NCI-H2171 (cell line): ENCODE data around the gene HUS1B.
"Not testable (repeated sequence)": the region's sequence is repeated elsewhere in the genome, so short reads cannot be mapped to it uniquely, and the experiment has no call there.

ENCODE experiments used
- DNase-seq: peaks from one replicate; lab custom pipeline; 2025; lab: John Stamatoyannopoulos, UW

The HUS1B gene

DNA sequence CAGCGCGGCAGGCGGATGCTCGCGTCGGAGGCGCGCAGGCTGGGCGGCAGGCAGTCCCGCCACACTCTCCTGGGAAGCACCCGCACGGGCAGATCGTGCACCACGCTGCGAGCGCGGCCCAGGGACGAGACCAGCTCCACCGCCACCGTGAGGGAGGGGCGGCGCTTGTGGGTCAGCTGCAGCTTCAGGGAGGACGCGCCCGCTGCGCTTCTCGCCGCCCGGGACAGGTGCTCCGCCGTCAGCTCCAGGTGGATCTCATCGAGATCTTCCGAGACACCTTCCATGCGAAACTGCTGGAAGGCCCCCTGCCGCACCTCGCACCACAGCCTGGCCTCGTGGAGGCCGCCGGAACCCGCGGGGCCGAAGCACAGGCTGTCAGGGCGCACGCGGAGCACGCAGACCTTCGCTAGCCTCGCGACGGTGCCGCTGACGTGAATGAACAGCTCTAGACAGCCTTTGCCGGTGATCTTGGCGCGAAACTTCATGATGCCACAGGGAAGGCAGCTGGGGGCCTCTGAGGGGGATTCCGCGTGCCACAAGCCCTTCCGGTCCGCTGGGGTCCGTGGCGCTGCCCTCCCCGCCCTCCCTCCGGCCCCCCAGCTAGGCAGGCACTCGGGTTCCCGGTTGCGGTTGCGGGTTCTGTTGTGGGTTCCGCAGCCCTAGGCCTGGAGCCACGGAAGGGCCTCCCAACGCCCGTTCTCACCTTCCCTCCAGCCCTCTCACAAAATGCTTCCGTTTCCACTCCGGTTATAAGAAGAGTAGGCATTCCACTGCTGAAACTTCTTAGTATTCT lies at the start of gene HUS1B:
Gene HUS1B, minus strand, starts transcription at position 641 of the 793 bp plus-strand sequence. Its CDS starts 156 bp downstream, at position 485.
- no peak for DNase-seq

DNA sequence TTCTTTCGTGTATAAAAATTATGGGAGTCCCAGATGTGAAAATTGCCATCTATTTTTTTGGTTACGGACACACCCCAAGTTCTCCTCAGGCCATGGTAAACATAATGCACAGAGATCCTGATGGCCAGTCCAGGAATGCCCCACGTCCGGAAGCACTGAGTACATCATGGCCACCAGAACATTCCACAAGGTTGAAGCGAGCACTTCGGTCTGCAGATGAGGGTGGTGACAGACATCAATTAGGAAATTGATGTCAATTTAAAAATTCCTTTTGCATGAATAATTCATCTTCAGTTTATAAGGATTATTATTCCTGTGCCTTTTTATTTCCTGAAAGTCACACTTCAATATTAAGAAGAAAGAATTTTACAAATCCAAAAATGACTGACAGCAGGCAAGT lies 49.2 kb upstream of the HUS1B start:
- DNase-seq, result no peak

DNA sequence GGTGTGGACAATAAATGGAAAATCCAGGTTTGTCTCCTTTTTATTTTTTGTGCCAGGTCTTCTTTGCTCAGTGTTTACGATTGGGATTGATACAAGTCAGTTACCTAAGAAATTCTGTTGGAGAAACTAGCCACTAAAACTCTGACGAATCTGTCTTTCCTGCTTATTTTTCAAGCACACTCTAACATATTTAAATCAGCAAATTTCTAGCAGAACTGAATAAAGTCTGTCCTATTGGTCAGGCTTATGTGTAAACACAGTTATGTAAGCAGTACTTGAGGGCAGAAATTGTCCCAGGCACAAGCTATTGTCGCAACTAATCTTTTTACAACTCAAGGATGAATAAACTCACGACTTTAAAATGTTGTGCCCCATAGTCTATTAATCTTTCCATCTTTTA lies 48.1 kb upstream of the HUS1B start:
- no peak for DNase-seq

DNA sequence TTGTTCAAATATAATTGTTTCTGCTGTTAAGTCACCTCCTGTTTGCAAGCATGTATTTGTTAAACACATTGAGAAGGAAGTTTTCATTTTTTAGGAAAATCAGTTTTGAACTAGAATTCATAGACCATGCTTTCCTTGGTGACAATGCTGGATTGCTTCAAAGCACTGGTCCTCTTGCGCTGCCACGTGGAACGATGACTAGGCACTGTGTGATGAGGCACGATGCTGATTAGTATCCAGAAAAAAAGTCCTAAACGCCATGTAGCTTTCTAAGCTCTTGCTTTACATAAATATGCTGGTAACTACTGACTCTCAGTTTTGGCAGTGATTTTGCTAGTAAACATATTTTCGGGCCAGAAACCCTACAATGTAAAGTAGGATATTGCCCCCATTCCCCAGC lies 47.1 kb upstream of the HUS1B start:
- no peak for DNase-seq

DNA sequence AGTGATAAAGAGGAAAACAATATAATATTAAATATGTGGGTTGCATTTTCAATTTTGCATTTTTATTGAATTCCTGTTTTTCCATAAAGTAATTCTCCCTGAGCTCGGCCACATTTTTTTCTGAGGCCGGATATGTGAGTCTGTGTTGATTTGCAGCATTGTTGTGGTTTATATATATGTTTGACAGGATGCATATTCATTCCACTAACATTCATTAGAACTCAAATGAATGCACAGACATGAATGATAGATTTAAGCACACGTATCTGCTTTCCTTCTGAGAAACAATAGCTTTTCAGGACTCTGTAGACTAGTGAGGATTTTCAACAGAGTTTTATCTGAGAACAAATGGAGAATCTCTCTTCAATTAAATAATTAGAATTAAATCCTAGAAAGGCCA lies 46.7 kb upstream of the HUS1B start:
- DNase-seq, result no peak

DNA sequence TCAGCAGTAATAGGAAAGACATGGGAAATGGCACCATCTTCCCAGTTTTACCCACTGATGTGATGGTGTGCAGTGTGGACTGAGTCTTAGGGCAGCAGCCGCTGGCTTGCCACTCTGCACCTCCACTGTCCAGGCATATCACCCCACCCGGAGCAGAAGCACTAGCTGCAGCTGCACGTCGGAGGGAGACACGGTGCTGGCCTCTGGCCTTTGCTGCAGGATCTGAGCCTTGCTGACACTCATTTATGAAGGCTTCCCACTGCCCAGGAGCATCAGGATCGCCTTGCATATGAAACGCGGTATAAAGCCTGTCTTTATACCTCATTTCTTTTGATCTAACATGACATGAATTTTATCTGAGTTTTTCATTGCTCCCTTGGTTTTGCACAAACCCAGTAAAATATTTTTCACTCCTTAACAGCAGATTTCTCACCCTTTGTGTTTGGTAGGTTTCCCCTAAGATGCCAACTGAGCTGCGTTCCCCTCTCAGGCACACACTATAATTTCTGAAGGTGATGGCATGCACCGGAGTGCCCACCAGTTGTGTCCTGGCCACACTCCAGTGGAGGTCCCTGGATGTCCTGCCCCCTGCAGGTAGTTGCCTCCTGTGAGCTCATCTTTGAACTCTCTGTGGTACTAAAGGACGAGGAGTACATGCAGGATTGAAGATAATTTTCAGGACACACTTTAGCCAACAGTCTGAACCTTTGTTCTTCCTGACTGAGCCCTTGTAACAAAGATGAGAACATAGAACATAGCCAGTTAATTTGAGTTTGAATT lies 45.0 kb upstream of the HUS1B start:
- no peak for DNase-seq

DNA sequence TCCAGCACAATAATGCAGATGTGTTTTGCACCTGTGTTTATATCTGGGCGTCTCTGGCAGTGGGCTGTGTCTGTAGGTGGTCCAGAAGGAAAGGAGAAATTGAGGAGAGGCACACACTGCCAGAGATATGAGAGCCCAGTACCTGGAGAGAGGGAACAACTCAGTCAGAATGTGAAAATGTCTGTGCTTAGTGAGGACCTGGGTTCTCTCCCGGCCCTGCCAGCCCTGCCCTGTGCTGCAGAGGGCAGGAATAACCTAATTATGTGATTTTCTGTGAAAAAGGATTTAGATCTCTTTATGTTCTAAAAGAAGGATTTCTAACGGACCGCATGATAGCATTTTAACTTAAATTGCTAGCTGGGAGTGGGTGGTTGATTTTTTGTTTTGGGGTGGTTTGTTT lies 44.3 kb upstream of the HUS1B start:
- no peak for DNase-seq

DNA sequence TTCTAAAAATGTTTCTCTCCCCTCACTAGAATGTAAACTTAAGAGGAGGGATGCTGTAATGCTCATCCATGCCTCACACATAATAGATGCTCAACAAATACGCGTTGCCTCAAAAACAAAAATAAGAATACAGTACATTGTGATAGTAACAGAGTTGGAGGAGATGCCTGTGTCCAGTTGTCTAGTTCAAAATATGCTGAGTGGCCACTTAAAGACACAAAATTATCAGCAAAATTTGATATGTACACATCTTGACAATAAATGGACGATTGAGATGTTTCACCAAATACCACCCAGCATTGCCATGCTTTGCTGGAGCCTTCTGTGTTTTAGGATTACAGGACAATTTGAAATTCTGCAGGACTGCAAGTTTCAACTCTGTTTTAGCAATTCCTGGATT lies 43.6 kb upstream of the HUS1B start:
- DNase-seq, result no peak

DNA sequence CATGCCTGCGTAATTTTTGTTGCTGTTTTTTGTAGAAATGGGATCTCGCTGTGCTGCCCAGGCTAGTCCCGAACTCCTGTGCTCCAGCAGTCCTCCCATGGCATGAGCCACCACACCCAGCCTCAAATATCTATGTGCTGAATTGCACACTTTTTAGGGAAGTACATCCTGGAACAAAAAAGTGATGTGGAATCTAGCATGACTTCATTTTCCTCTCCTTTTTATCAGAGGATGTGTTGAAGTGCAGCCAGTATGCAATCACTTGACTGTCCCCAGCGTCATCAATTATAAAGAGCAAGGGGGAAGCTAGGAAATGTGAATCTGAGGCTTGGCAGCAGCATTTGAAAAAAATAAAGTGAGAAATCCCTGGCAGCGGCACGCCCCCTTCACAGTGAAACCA lies 42.4 kb upstream of the HUS1B start:
- DNase-seq, result no peak

DNA sequence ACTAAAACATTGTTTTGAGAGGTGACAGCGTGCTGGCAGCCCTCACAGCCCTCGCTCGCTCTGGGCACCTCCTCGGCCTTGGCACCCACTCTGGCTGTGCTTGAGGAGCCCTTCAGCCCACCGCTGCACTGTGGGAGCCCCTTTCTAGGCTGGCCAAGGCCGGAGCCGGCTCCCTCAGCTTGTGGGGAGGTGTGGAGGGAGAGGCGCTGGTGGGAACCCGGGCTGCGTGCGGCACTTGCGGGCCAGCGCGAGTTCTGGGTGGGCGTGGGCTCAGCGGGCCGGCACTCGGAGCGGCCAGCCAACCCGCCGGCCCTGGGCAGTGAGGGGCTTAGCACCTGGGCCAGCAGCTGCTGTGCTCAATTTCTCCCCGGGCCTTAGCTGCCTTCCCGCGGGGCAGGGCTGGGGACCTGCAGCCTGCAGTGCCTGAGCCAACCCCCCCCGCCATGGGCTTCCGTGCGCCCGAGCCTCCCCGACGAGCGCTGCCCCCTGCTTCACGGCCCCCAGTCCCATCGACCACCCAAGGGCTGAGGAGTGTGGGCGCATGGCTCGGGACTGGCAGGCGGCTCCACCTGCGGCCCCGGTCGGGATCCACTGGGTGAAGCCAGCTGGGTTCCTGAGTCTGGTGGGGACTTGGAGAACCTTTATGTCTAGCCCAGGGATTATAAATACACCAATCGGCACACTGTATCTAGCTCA lies 37.7 kb upstream of the HUS1B start:
- not testable (repeated sequence) for DNase-seq

DNA sequence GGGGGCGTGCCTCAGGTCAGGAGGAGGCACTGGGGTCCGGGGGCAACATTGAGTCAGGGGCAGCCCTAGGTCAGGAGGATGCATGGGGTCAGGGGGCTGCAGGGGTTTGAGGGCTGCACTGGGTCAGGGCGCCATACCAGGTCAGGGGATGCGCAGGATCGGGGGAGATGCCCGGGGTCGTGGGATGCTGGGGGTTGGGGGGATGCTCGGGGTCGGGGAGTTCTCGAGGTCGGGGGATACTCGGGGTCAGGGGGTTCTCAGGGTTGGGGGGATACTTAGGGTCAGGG lies 36.8 kb upstream of the HUS1B start:
- no peak for DNase-seq

DNA sequence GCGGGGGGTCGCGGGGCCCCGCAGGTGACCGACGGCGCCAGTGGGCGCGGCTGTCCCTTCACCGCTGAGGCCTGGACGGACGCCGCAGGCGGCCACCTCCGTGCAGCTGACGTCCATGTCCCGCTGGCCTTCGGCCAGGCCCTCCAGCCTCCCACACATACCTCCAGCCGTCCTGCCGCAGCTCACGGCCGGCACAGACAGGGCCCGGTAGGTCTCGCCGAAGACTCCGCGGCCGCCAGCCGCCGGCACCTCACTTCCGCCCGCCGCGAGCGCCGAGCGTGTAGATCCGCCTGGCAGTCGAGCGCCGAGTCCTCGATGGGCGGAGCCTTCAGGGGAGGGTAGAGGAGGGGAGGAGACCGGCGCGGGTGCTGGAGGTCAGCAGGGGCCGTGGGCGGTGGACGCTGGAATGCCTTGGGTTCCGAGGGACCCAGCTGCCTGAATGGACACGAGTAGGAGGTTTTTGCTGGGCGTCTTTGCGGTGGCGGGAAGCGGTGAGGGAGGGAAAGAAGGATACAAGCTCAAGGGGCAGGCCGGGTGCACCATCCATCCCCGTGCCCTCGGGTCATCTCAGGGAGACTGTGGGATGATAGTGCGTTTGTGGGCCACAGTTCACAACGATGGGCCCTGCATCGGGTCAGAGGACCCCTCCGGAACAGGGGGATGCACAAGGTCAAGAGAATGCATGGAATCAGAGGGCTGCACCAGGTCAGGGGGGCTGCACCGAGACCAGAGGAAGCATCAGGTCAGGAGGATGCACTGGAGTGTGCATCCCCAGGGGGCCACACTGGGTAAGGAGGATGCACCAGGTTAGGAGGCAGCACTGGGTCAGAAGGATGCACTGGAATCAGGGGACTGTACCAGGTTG lies 36.2 kb upstream of the HUS1B start, which contains the start of gene EXOC2:
Gene EXOC2, minus strand, starts transcription at position 282 of the 865 bp plus-strand sequence. CDS start 55,321 bp downstream, outside the sequence.
- DNase-seq, result peak; percentile 81

DNA sequence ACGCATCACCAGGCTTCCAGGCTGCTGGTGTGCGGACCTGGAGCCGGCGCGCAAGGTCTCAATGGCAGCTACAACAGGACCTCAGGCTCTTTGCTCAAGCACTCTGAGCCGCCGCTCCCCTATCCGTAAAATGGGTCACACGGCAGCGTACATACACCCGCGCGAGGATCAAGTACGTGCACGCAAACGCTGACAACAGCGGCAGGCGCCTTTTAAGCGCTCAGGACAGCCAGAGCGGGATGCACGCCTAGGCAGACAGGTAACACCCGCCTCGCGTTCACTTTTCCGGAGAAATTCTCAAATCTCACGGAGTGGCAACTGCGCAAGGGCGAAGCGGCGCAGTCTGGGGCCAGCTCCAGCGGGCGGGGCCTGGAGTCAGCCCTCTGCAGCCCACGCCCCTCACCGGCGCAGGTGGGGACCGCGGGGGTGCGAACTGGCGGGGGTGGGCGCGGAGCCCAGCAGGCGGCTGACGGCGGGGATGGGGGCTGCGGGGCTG lies 35.5 kb upstream of the HUS1B start:
- DNase-seq, result peak; percentile 62

DNA sequence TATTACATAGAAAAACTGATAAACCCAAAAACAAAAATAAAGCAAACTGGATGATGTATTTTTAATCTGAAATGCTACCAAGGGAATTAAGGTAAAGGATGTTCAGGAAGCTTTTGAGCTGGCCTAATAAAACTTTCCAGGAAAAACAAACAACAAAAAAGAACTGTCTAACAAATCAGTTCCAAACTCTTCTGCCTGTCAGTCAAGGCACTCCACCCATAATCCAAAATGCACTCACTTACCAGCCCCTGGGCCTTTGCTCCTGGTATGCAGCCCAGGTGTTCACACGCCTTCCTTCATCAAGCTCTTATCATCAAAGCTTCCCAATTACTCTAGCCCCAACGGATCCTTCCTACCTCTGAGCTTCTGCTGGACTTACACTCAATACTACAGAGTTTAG lies 32.3 kb upstream of the HUS1B start:
- DNase-seq, result no peak

DNA sequence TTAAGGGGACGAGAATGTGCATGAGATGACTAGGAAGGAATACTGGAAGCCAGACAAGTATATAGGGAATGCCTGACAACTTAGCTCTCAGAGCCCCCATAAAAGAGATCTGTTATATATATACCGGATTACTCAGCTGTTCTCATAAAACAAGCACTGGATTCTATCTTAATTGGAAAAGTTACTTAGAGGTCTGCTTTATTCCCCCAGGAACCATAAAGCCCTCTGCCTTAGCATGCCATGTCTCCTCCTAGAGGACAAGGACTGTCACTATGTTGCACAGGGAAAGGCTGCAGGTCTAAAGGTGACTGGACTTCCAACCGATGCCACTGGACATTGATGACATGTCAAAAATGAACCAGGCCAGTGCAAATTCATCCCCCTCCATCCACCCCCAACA lies 29.6 kb upstream of the HUS1B start:
- no peak for DNase-seq

DNA sequence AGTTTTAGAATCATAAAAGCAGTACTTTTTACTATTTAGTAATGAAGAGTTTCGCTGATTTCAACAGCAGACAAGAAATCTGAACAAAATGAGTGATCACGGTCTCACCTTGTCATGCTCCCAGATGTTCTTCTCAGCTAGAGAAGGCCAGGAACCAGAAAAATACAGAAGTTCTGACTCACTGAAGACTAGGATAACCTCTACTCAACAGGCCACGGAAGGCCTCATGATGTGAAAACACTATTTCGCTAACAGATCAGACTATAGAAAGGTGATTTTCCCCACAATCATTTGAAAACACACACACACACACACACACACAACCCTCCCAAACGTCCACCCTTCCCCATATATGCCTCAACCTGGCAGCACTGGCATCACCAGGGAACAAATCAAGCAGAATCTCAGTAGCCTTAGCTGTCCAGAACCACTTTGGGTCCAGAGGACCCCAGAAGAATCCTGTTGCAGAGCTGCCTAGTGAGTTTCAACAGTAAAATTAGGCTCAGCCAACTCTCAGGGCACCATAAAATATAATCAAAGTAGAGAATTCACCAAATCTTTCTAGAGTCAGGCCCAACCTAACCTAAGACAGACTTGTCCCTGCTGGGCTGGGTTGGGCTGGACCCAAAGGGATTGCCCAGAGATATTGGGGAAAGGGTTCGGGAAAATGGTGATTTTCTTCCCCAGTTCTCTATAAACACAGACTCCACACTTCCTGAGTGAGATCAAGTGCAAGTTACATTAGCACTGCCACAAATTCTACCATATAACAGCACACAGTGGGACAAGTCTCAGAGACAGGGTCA lies 28.1 kb upstream of the HUS1B start:
- no peak for DNase-seq

DNA sequence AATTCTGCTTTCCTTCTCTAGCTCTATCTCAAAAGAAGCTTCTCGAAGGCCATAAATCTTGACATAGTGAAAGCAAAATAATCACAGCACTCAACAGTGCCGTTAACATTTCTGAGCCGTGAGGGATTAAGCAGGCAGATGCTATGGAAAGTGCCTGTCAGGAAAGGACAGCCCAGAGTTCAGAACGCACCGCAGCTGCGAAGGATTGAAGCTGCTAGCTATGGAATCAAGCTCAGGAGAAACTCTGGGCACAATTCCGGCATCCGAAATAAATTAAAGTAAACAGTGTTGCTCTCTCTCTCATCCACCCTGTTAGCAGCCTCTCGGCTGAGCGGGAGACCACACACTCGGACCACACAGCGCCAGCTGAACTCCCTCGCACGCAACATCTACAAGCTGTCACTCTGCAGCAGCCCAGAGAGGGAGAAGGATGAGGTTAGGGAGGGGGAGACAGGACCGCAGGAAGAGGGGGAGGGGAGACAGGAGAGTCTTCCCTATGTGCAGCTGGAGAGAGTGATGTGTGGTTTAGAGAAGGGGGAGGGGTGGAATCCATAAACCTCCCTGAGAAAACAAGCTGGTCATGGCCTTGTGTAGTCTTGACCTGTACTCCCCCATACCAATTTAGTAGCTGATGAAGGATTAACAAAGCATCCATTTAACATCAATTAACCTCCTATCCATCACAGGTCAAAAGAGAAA lies 27.0 kb upstream of the HUS1B start:
- peak; percentile 70 for DNase-seq

DNA sequence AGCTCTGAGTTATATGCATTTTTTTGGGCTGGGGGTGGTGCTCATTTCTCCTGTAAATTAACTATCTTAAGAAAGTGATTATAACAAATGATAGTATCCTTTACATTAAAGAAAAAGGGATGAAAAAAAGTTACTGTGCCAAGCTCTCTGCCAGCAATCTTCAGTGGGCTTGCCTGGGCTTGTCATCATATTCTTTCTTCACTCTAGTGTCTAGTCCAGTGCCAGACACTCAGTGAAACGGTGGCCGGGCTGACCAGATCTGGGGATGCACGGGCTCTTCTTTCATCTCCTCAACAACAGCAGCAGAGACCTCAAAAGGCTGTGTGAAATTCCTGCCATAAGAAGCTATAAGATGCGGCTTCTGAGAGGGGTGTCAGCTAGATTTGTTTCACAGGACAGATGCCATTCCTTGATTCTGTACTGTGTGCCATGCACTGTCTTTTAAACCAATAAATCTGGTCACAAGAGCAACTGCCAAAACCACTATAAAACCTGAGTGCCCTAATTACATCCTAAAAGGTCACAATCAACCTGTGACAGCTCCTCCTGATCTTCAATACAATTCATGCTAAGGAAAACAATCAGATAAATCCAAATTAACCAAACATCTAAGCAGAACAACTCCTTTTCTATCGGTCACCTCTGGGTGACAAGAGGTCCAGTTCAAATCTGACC lies 23.9 kb upstream of the HUS1B start:
- no peak for DNase-seq

DNA sequence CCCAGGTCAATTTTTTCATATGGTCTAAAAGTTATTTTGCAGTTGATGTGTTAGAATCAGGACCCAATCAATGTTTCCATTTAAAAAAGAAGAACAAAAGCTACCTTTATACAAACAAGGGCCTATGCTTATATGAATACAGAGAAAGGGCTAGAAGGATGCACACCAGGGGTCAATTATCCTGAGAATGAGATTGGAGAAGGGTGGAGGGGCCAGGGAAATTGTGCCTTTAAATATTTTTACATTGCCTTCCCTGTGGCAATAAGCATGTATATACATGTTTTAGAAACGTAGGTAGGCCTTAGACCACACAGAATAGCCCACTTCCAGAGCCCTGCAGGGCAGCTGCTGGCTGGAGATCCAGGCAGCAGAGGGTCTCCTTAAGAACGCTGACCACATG lies 23.4 kb upstream of the HUS1B start:
- no peak for DNase-seq

DNA sequence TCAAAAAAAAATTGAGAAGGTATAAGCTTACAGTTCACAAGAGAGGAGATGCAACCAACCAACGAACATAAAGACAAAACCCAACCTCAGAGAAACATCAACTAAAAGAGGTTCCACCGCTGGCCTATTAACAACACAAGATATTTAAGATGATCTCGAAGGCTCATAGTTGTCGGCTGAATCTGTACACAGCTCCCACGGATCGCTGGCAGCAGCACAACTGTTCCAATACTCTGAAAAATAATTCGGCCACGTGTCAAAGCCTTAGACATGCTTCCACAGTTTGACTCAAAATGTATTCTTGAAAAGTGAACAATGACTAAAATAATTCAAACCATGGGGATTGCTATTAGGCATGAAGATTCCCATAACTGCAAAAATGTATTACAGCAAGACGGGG lies 22.4 kb upstream of the HUS1B start:
- no peak for DNase-seq
